ENCODE results near the gene RGS4.
"Not testable (repeated sequence)": the region's sequence is repeated elsewhere in the genome, so short reads cannot be mapped to it uniquely, and the experiment has no call there.

RGS4 gene

DNA sequence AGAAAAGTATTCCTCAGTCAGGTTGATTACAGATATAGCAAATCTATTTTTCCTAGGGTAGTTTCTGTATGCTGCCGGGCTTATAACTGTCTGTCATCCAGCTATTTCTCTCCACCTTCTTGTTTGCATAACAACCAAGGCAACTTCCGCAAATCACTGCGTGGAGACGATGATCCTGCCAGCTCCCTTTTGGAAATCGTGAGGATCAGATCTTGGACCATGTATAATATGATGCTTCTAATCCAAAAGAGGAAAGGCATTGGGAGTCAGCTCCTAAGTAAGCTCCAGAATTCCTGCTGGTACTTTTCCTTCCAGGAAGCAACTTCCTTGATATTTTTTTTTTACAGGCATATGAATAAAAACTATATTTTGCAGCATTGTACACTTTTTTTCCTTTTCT, 445 bp upstream of the RGS4 start:
- peak in 1 of 51 donors; percentile 50 for DNase-seq

DNA sequence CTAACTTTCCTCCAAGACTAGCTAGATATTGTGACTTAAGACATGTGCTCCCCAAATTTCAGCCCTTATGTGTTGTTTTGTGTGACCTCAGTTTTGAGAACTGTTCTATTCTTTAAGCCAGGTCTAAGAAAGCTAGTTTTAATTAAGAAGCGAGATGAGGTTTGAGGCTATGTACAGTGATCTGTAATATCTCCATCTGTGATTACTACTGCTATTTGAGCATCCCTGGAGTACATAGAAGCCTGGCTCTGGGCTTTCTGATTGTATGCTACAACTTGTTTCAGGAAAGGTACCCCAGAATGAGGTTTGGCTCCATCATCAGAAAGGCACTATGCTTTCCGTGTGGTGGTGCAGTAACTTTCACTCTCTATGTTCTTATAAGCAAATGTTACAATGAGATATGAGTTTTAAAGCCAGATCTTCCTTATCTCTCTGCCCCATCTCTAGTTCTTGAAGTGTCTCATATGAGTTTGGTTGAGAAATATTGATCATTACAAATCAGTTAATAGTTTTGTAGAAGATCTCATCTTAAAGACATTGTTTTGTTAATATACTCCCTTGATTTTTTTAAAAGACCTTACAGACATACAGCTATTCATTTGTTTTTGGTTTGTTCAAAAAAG, 605 bp downstream of the RGS4 start:
- no peak for DNase-seq

DNA sequence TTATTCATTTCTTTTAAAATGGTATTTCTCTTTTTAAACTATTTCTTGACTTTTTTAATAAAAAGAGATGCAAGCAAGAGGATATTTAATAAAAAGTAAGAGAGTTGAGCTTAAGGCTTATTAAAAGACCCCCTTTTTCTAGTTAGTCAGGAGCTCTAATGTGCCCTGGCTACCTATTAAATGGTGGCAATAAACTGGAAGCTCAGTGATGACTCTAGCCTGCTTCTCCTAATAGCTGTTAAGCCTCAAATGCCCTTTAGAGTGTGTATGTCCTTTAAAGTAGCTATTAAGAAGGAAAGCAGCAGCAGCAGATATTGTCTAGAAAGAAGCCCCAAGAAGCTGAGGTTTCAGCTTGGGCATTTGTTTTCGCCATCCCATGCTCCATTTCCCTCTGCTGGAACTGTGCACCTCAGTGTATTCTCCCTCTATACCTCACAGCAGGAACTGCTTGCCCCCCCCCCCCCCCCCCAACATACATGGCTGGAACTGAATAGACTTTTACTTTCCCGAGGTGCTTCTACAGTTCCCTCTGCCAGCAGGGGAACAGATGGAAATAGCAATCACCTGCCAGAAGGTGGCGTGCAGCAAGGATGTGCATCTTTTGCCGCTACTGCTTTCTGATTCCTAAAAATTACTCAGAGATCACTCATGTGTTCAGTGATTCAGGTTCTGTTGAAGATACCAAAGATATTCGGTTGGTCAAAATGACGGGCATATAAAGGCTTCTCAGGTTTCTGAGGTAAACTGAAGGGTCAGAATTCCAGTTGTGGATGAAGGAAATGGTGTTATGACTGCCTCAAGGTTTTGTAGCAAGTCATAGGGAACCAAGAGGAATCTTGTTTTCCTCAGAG, 2.5 kb downstream of the RGS4 start:
- peak in 18 of 51 donors; percentile 1 to 41 (median 5) for DNase-seq

DNA sequence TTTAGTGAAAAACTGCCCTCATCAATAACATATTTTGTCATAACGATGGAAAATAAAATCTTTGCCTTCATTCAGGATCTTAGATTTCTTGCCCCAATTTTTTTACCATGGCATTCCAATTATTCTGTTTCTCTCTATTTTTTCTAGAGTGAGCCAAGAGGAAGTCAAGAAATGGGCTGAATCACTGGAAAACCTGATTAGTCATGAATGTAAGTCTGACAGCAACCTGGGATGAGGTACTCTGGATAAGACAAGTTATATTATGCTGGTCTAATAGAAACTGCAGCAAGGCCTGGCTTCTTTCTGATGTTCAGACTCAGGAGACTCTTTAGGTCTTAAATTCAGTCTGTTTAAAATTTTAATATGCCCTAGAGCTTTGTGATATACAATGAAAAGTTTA, 3.5 kb downstream of the RGS4 start:
- no peak for DNase-seq

DNA sequence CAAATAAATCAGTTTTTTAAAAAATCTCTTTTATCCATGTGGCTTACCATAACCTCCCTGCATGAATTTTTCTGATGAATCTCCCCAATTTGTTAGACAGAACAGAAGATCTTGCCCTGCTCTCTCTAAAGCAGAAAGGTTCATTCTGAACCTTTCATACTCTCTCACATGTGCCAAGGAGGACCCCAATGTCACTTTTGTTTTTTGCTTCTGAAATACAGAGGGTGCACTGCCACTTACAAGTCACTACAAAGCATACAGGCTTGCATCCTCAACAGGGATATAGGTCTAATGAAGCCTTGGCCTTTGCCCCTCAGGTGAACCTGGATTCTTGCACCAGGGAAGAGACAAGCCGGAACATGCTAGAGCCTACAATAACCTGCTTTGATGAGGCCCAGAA, 4.8 kb downstream of the RGS4 start:
- DNase-seq, result no peak

DNA sequence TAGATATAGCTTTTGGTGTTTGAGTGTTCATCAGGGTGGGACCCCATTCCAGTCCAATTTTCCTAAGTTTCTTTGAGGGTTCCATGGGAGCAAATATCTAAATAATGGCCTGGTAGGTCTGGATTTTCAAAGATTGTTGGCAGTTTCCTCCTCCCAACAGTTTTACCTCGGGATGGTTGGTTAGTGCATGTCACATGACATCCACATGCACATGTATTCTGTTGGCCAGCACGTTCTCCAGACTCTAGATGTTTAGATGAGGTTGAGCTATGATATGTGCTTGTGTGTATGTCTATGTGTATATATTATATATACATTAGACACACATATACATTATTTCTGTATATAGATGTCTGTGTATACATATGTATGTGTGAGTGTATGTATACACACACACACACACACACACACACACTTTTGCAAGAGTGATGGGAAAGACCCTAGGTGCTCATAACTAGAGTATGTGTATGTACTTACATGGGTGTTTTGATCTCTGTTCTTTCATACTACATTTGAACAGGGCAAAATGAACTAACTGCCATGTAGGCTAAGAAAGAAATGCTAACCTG, 5.6 kb downstream of the RGS4 start:
- no peak for DNase-seq

DNA sequence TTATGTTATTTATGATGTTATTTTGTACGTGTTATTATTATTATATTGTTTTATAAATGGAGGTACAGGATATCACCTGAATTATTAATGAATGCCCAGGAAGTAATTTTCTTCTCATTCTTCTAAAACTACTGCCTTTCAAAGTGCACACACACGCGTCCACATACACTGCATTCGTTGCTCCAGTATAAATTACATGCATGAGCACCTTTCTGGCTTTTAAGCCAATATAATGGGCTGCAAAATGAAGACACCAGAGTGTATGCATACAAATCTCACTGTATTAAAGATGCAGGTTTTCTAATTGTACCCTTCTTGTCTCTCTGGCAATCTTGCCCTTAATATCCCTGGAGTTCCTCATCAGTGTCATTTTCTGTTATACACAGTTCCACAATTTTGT, 6.9 kb downstream of the RGS4 start:
- DNase-seq, result no peak

DNA sequence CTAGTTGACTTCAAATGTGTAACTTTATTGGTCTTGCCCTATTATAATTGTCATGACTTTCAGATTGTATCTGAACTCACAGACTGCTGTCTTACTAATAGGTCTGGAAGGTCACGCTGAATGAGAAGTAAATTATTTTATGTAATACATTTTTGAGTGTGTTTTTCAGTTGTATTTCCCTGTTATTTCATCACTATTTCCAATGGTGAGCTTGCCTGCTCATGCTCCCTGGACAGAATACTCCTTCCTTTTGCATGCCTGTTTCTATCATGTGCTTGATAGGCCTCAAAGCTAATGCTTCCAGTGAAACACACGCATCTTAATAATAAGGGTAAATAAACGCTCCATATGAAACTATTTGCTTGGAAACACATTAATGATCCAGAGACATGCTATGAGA, 7.3 kb downstream of the RGS4 start:
- no peak for DNase-seq

DNA sequence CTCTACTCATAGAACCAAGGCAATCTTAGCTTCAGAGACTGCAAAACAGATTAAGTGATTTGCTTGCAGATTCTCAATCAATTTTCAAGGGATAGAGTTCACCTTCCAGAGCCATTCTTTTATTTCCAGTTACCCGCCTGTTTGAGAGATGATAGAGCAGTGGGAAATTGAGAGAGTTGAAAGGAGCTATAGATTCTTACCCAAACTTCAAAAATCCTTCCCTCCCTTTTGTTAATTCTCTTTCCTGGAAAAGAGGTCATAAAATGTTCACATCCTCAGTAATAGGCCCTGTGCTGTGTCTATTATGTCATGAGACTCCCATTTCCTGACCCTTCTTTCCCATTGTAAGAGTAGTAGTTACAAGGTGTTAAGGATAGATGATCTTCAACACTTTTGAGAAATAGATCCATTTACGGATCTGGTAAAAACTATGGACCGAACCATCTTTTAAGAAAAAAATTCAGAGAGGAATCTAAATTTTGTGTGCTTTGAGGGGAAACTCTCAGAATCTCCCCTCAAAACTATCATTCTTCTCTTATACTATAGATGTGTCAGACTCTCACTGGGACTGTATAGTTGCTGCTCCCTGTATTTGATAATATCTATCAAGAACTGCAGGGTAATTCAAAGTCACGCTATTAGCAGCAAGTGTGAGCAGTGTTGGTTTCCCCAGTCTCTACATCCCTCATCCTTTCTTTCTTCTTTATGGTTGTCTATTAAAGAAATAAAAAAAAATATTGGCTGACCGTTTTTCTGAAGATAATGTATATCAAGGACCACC, 8.0 kb downstream of the RGS4 start:
- DNase-seq, result no peak

DNA sequence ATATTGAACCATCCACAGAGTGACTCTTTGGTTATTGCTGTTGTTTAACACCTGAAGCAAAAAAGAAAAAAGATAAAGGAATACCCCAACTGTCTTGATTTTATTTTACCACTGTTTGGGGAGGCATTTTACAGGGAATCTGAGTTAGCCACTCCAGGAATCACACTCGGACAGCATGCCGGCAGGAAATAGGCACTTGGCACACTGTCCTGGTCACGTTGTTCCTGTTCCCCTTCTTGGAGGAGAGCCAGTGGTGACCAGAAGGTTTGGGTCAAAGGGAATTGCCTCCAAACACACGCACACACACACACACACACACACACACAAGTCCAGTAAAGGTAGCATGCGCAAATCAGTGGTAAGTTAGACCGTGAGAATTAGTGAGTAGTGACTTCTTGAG, 13.8 kb downstream of the RGS4 start:
- no peak for DNase-seq

DNA sequence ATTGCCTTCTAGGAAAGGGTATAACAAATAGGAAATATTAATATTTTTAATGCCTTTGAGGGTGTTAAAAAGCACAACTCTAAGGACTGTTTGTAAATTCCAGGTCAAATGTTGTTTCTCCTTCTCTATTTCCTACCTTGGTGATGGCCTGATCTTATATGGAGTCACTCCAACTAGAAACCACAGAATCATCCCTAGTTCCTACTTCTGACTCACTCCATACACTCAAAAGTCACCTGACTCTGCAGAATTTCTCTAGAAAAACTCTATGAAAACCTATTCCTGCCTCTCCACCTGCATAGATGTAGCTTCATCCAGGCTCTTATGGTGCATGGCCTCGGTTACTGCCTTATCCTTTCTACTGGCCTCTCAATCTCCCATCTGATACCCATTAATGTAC, 14.5 kb downstream of the RGS4 start:
- no peak for DNase-seq

DNA sequence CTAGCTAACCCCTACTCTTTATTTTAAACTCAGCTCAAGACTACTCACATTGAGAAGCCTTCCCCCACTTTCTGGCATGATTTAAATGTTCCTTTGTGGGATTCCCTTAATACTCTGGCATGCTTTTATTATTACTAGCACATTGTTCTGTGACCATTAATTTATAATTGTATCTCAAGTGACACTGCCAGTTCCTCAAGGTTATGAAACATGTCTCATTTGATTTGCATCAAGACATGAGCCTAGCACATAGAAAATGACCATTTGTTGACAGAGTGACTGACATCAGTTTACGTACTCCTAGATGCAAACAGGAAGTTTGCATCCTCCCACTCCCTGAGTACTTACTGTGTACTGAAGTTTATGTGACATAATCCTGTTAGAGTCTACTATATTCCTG, 15.2 kb downstream of the RGS4 start:
- no peak for DNase-seq

DNA sequence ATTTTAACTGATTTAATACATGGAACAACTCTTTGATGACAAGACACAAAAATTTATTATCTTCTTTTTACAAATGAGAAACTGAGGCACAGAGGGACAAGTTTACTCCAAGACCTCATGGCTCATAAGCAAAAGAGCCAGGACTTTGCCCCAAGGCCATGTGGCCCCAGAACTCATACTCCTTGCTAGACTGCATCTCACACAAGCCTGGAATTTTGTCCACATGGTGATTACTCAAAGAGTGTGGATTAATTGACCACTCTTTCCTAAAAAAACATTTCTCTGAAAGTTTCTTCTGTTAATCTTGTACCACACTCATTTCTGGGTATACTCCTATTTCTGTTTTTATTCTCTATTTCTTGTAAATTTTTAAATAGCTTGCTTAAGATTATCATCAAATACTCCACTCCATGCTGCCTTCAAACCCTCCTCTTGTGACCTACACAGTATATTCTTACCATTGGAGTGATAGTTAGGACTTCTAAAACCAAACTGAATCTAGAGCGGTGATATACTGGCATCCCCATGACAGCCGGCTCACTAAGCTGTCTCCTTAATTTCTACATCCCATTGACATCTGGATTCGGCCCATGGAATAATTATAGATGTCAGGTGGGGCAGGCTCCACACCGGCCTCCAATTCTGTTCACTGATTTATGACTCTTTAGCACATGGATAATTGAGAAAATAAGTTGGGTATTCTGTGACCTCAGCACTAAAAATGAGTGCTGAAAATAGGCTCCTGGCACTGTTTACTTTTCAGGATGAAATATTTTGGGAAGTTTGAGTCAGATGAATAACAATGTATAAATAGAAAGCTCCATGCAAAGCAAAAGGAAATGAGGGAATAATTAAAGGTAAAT, 16.1 kb downstream of the RGS4 start:
- DNase-seq, result no peak

DNA sequence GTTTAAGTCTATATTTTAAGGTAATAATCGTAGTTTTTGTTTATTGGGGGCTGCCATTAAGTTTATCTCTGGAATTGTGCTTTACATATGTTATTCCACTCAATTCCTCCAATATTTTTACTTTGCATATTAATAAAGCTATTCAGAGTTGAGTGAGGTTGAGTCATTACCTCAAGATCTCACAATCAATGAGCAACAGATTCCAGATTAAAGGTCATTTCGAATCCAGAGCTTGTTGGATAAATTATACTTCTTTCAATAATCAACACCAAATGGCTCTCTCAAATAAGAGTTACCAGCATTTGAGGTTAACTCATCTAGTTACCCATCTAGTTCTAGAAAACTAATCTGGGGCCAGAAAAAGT, 16.7 kb downstream of the RGS4 start:
- no peak for DNase-seq

DNA sequence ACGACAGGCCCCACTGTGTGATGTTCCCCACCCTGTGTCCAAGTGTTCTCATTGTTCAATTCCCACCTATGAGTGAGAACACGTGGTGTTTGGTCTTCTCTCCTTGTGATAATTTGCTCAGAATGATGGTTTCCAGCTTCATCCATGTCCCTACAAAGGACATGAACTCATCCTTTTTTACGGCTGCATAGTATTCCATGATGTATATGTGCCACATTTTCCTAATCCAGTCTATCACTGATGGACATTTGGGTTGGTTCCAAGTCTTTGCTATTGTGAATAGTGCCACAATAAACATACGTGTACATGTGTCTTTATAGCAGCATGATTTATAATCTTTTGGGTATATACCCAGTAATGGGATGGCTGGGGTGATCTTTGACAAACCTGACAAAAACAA, 20.0 kb downstream of the RGS4 start:
- not testable (repeated sequence) for DNase-seq

DNA sequence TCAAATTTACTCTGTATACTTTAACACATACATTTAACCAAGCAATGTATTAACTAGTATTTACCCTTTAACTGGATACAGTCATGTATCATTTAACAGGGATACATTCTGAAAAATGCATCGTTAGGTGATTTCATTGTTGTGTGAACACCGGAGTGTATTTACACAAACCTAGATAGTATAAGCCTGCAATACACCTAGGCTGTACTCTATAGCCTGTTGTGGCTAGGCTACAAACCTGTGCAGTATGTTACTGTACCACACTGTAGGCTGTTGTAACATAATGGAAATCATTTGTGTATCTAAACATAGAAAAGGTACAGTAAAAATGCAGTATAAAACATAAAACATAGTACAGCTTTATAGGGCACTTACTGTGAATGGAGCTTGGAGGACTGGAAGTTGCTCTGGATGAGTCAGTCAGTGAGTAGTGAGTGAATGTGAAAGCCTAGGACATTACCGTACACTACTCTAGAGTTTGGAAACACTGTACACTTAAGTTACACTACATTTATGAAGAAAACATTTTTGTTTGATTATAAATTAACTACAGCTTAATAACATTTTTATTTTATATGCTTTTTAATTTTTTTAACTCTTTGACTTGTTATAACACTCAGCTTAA, 21.3 kb downstream of the RGS4 start:
- no peak for DNase-seq

DNA sequence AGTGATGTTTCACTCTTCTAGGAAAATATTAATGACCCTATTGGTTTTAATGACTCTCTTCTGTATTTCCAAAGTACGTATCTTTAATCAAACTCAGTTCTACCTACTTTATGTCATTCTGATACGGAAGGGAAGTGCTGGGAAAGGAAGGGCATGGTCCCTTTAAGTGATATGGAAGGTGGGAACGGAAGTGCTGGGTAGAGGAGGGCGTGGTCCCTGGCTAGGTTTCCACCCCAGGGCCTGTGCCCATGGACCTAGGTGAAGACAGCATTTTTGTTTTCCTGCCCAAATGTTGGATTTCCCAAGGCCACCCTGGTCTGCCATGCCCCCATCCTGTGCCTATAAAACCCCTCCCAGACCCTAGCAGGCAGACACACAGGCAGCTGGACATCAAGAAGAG, 24.0 kb downstream of the RGS4 start:
- DNase-seq, result no peak

DNA sequence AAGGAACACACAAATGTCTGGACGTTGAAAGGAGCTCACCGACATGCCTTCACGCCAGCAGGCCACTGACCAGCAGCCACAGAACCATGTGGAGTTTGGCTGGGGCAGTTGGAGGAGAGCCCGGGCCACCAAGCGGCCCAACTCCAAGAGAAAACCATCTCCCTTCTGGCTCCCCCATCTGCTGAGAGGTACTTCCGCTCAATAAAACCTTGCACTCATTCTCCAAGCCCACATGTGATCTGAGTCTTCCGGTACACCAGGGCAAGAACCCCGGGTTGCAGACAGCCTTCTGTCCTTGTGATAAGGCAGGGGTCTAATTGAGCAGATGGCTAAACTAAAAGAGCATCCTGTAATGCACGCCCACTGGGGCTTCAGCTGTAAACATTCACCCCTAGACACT, 24.4 kb downstream of the RGS4 start:
- no peak for DNase-seq

DNA sequence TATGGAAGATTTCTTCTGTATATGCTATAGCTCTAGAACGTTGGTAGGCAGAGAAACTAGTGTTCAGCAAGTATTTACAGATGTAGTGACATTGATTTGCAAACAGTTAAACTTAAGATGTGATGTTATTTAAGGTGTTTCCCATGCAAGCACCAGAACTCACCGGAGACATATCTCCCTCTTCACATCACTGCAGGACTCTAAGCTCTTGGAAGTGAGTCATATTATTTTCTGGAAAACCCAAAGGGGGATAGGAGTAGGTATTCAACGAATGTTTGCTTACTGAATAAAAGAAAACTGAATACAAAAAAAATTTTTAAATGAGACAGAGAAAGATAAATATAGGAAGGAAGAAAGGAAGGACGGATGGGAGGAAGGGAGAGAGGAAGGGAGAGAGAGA, 25.0 kb downstream of the RGS4 start:
- no peak for DNase-seq

DNA sequence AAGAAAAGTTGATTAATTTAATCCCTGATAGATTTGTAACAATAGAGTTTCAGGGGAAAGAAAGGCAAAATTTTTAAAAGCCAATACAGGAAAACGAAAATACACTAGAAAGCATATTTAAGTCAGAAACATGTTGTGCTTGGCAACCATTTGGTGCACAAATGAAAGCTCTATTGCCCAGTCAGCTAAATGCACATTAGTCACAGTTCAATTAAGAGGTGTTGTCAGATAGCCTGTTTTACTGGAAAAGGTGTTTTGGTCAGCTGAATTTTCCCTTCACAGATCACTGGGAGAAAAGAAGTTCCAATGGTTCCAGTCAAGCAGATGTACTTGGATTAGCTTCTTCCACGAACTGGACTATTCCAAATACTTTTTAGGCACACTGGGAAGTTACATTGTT, 25.4 kb downstream of the RGS4 start:
- DNase-seq, result no peak

DNA sequence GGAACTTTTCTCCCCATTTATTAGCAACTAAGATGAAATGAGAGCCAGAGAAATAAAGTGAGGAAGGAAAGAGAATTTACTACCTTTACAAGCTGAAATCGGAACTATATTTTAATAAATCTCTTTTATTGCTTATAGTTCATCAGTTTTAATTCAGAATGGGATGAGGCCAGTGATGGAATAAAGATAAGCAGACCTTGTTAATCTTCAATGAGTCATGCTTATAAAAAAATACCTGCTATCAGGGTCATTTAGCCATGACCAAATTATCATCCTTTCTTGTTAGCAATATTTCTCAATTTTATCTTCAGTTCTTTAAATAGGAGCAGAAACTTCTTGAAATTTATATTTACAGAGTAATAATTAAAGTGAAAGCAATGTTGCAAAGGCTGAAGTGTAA, 26.1 kb downstream of the RGS4 start:
- DNase-seq, result no peak
